T-cell (primary cell): ENCODE results near the gene IL1RN. TPM values are rescaled to one million over a fixed set of nuclear protein-coding genes. Genes with fewer than 3 reads are reported as not detected.
"Not testable (repeated sequence)": the region's sequence is repeated elsewhere in the genome, so short reads cannot be mapped to it uniquely, and the experiment has no call there.

Source experiments
- ATAC-seq, 4 experiments: fragments of 200-7000 bp in 3 of 4; fragments of 150-1000 bp in 1 of 4; cut with Tn5 transposase; replicated peaks in 1 of 4; 1 replicate in 3 of 4; 2 replicates in 1 of 4; pipeline ENCODE4 v1.10.0; 2021; ENCODE audit warnings: moderate library complexity in 3 of 4, mild to moderate bottlenecking in 2 of 4, moderate number of reproducible peaks in 1 of 4
- CTCF ChIA-PET, 2 donors: fragments of 300-600 bp; sonication (Branson Sonifier 250); formaldehyde crosslinking; loops; one replicate each; lab custom pipeline; 2022; ENCODE audit warnings: antibody characterized with exemption in 2 of 2; lab: Charles Lee
- POLR2A ChIA-PET, 2 donors: fragments of 300-600 bp; sonication (Branson Sonifier 250); formaldehyde crosslinking; loops; one replicate each; lab custom pipeline; 2022; ENCODE audit warnings: antibody characterized with exemption in 2 of 2; lab: Charles Lee
- DNase-seq, 35 experiments: peaks; one replicate each; pipeline versions ENCODE4 v3.0.0 to v3.0.0-alpha.2; 2013 to 2023
- H3K27ac ChIP-seq: one replicate; pipeline ENCODE4 v1.5.1; 2013; ENCODE audit warnings: low read length
- H3K27me3 ChIP-seq, 2 experiments: replicated peaks in 1 of 2; 1 replicate in 1 of 2; 2 replicates in 1 of 2; pipeline versions ENCODE4 v1.6.1 to v1.7.0; 2013; ENCODE audit warnings: low read length in 1 of 2, mixed read lengths in 1 of 2; ENCODE audit not compliant: control insufficient read depth in 2 of 2, insufficient read depth in 2 of 2; ENCODE audit errors: extremely low read depth in 1 of 2
- H3K36me3 ChIP-seq, 2 donors: 1 replicate in 1 of 2; 2 replicates in 1 of 2; pipeline versions ENCODE4 v1.6.1 to v1.7.0; 2013; ENCODE audit warnings: low read length in 1 of 2; ENCODE audit not compliant: control insufficient read depth in 2 of 2, insufficient read depth in 1 of 2; ENCODE audit errors: extremely low read depth in 1 of 2
- H3K4me1 ChIP-seq, 2 experiments: 1 replicate in 1 of 2; 2 replicates in 1 of 2; pipeline versions ENCODE4 v1.6.1 to v1.7.0; 2013; ENCODE audit warnings: low read length in 2 of 2, mixed read lengths in 1 of 2; ENCODE audit not compliant: insufficient read depth in 2 of 2, control insufficient read depth in 1 of 2; ENCODE audit errors: extremely low read depth in 1 of 2
- H3K4me3 ChIP-seq, 2 donors: 1 replicate in 1 of 2; 2 replicates in 1 of 2; pipeline versions ENCODE4 v1.5.1 to v1.7.0; 2013; ENCODE audit warnings: mild to moderate bottlenecking in 2 of 2, low read length in 1 of 2, moderate library complexity in 1 of 2; ENCODE audit not compliant: control insufficient read depth in 1 of 2; ENCODE audit errors: extremely low read depth in 1 of 2
- H3K9me3 ChIP-seq: 2 replicates; pipeline ENCODE4 v1.7.0; 2013
- H3K27ac Mint-ChIP-seq, 2 donors: one replicate each; pipeline ENCODE4 v1.8.0; 2020 to 2021; ENCODE audit warnings: mild to moderate bottlenecking in 2 of 2, mixed read lengths in 2 of 2
- H3K27me3 Mint-ChIP-seq, 2 donors: one replicate each; pipeline ENCODE4 v1.8.0; 2021 to 2022; ENCODE audit warnings: mixed read lengths in 2 of 2
- H3K36me3 Mint-ChIP-seq: one replicate; pipeline ENCODE4 v1.8.0; 2021; ENCODE audit warnings: mixed read lengths
- H3K4me1 Mint-ChIP-seq, 3 donors: one replicate each; pipeline ENCODE4 v1.8.0; 2020 to 2022; ENCODE audit warnings: mixed read lengths in 3 of 3, mild to moderate bottlenecking in 1 of 3
- H3K4me3 Mint-ChIP-seq, 3 donors: one replicate each; pipeline ENCODE4 v1.8.0; 2020 to 2022; ENCODE audit warnings: mild to moderate bottlenecking in 3 of 3, mixed read lengths in 3 of 3, moderate library complexity in 3 of 3
- H3K9me3 Mint-ChIP-seq, 3 donors: one replicate each; pipeline ENCODE4 v1.8.0; 2020 to 2022; ENCODE audit warnings: mixed read lengths in 3 of 3
- WGBS: methylation state at CpG from one replicate; pipeline ENCODE4 v1.1.5; 2013; ENCODE audit warnings: missing lambda C conversion rate; ENCODE audit not compliant: insufficient coverage; 5-methylcytosine and 5-hydroxymethylcytosine counted together
- total RNA-seq, 35 experiments: library from RNA in 6 of 35; stranded (reverse) in 6 of 35; fragments of 120-200 nt in 1 of 35; gene quantifications; one replicate each; pipeline versions ENCODE4 v1.2.1 to v1.2.4 and lab custom pipeline; 2013 to 2026

IL1RN gene
- total RNA-seq, 5 donors from 2014 or later (not counting 1 experiment from before 2014, with no cell fraction given) = not detected

- Mint-ChIP-seq H3K4me3 (no peak overlapping the region), H3K4me1 (peaks cover 6 to 7% (median 6%) of the 10 kb centered on the region in 3 donors), H3K36me3 (peaks cover 5% of the 10 kb centered on the region), H3K27ac (no peak overlapping the region), H3K9me3 (peaks cover 10 to 14% (median 11%) of the 10 kb centered on the region in 3 donors), H3K27me3 (peaks cover 0 to 6% of the 10 kb centered on the region in 2 donors)
- ChIA-PET CTCF (no interaction called here), POLR2A (no interaction called here)
- WGBS = 80% methylated on average over 1 of the region's 5 CpGs
- peaks cover 0 to 3% of the 10 kb centered on the region in 2 experiments for H3K27me3 ChIP-seq
- H3K9me3 ChIP-seq = no peaks in the 10 kb centered on the region
- H3K4me3 ChIP-seq = no peak overlapping the region
- no peak overlapping the region for H3K27ac ChIP-seq
- DNase-seq (no peak), ATAC-seq (no peak)
- H3K4me1 ChIP-seq = peaks cover 0 to under 1% of the 10 kb centered on the region in 2 experiments
- H3K36me3 ChIP-seq = no peaks in the 10 kb centered on the region
Observed at GRCh38 chr2:113092864-113093612, 34.4 kb upstream of the IL1RN start.

GRCh38 chr2:113093613-113093977, 33.8 kb upstream of the IL1RN start:
- POLR2A ChIA-PET = no interaction called here

GRCh38 chr2:113096306-113096705, 31.1 kb upstream of the IL1RN start:
- peaks cover 10 to 14% (median 11%) of the 10 kb centered on the region in 3 donors for H3K9me3 Mint-ChIP-seq
- WGBS = no CpG with 5 or more reads among the region's 14 CpGs
- CTCF ChIA-PET, H3K36me3 ChIP-seq, H3K27me3 ChIP-seq, DNase-seq, H3K27ac ChIP-seq, ATAC-seq, H3K36me3 Mint-ChIP-seq, POLR2A ChIA-PET, H3K4me3 Mint-ChIP-seq, H3K27ac Mint-ChIP-seq, H3K9me3 ChIP-seq, H3K27me3 Mint-ChIP-seq, H3K4me1 ChIP-seq, H3K4me3 ChIP-seq: not testable (repeated sequence)
- peaks cover 11 to 12% (median 12%) of the 10 kb centered on the region in 3 donors for H3K4me1 Mint-ChIP-seq

More at GRCh38 chr2:113093613-113093977, 33.8 kb upstream of the IL1RN start:
- Mint-ChIP-seq H3K4me3 (no peak overlapping the region), H3K4me1 (peaks cover 11 to 12% (median 11%) of the 10 kb centered on the region in 3 donors), H3K27ac (no peak overlapping the region), H3K9me3 (peaks cover 10 to 14% (median 11%) of the 10 kb centered on the region in 3 donors), H3K27me3 (peaks cover 0 to 6% of the 10 kb centered on the region in 2 donors), H3K36me3 (peaks cover 5% of the 10 kb centered on the region)
- no CpG with 5 or more reads among the region's 2 CpGs for WGBS
- Histone ChIP-seq H3K4me1 (peaks cover 0 to 6% of the 10 kb centered on the region in 2 experiments), H3K27ac (no peak overlapping the region), H3K4me3 (no peak overlapping the region), H3K9me3 (no peaks in the 10 kb centered on the region), H3K36me3 (no peaks in the 10 kb centered on the region), H3K27me3 (peaks cover 0 to 3% of the 10 kb centered on the region in 2 experiments)
- no peak for DNase-seq
- ATAC-seq = no peak
- CTCF ChIA-PET = no interaction called here

GRCh38 chr2:113096842-113097618, 30.4 kb upstream of the IL1RN start:
- H3K27ac ChIP-seq, H3K9me3 ChIP-seq, DNase-seq, H3K36me3 Mint-ChIP-seq, H3K4me3 Mint-ChIP-seq, H3K4me1 ChIP-seq, H3K4me3 ChIP-seq, POLR2A ChIA-PET, H3K27me3 ChIP-seq, H3K27ac Mint-ChIP-seq, H3K27me3 Mint-ChIP-seq, ATAC-seq, H3K36me3 ChIP-seq: not testable (repeated sequence)
- CTCF ChIA-PET = interaction anchor here in 1 of 2 donors (1.3 kb wide), 1 partner anchor 17 kb away, joined by 4 read pairs; no protein-coding TSS in a partner anchor
- 83% methylated on average over 1 of the region's 2 CpGs for WGBS
- Mint-ChIP-seq H3K4me1 (peaks cover 11 to 12% (median 12%) of the 10 kb centered on the region in 3 donors), H3K9me3 (peaks cover 10 to 14% (median 11%) of the 10 kb centered on the region in 3 donors)

- peaks cover 0 to 2% of the 10 kb centered on the region in 2 experiments for H3K27me3 ChIP-seq
- Mint-ChIP-seq H3K27ac (peak overlapping the region; percentile 72 to 76), H3K27me3 (peaks cover 0 to 6% of the 10 kb centered on the region in 2 donors), H3K9me3 (peaks cover 10 to 17% (median 17%) of the 10 kb centered on the region in 3 donors), H3K36me3 (peaks cover 5% of the 10 kb centered on the region), H3K4me3 (peak overlapping the region; percentile 56 to 74 (median 74)), H3K4me1 (peaks cover 11 to 12% (median 12%) of the 10 kb centered on the region in 3 donors)
- ChIA-PET POLR2A (interaction anchor here in 1 of 2 donors (0.6 kb wide), 1 partner anchor 119 kb away, joined by 4 read pairs; no protein-coding TSS in a partner anchor), CTCF (interaction anchor here (1.3 kb wide), 2 partner anchors 18 to 106 kb away, joined by 4 to 6 read pairs; no protein-coding TSS in a partner anchor)
- H3K4me3 ChIP-seq = peak overlapping the region in 1 of 2 donors; percentile 7
- no peak overlapping the region for H3K27ac ChIP-seq
- peak in 1 of 35 experiments; percentile 26 for DNase-seq
- no peaks in the 10 kb centered on the region for H3K36me3 ChIP-seq
- peaks cover 0 to 9% of the 10 kb centered on the region in 2 experiments for H3K4me1 ChIP-seq
- ATAC-seq = peak; percentile 23 to 80 (median 34)
- WGBS = 58% methylated on average over 2 of the region's 4 CpGs
- no peaks in the 10 kb centered on the region for H3K9me3 ChIP-seq
Observed at GRCh38 chr2:113098041-113098440, 29.4 kb upstream of the IL1RN start.

GRCh38 chr2:113098532-113098931, 28.9 kb upstream of the IL1RN start:
- Histone ChIP-seq H3K36me3 (no peaks in the 10 kb centered on the region), H3K4me3 (peak overlapping the region in 1 of 2 donors; percentile 7), H3K27ac (no peak overlapping the region), H3K4me1 (peaks cover 0 to 9% of the 10 kb centered on the region in 2 experiments), H3K27me3 (no peaks in the 10 kb centered on the region), H3K9me3 (no peaks in the 10 kb centered on the region)
- CTCF ChIA-PET = interaction anchor here (0.6 to 1.3 kb wide), 2 partner anchors 105 to 106 kb away, joined by 3 to 6 read pairs; no protein-coding TSS in a partner anchor
- POLR2A ChIA-PET = interaction anchor here in 1 of 2 donors (0.6 kb wide), 1 partner anchor 120 kb away, joined by 4 read pairs; no protein-coding TSS in a partner anchor
- no peak for ATAC-seq
- Mint-ChIP-seq H3K36me3 (peaks cover 5% of the 10 kb centered on the region), H3K9me3 (peaks cover 10 to 17% (median 17%) of the 10 kb centered on the region in 3 donors), H3K27me3 (peaks cover 0 to 6% of the 10 kb centered on the region in 2 donors), H3K4me3 (peak overlapping the region; percentile 56 to 74 (median 74)), H3K27ac (peak overlapping the region; percentile 72 to 76), H3K4me1 (peaks cover 11 to 12% (median 12%) of the 10 kb centered on the region in 3 donors)
- 100% methylated on average over 6 of the region's 6 CpGs for WGBS
- DNase-seq = no peak
